Measurements from ENCODE around the gene PHF24. TPM values are rescaled to one million over a fixed set of nuclear protein-coding genes. Genes with fewer than 3 reads are reported as not detected.

PHF24 gene
- total and polyA plus RNA-seq, 2 of the 13 experiments (the other 11 are each of a cell fraction or from before 2014, with no cell fraction given): 0.05 TPM; not detected in 1

GRCh38 chr9:34988218-34989002 is 30.3 kb downstream of the PHF24 start:
- CTCF ChIA-PET (ENCODE audit: low intra/inter-chr PET ratio, low total read pairs): no interaction called here
- FAIRE-seq (no peak), ATAC-seq (no peak)

More at GRCh38 chr9:34988218-34989002, 30.3 kb downstream of the PHF24 start:
- DNase-seq (ENCODE audit: low spot score): no peak
- Histone ChIP-seq H3K79me2 (ENCODE audit: insufficient read depth, low read length) (no peaks in the 10 kb centered on the region), H2AFZ (ENCODE audit: low read length) (no peak overlapping the region), H3K27me3 (ENCODE audit: control insufficient read depth in 1 of 2, insufficient read depth in 2 of 2, low read length in 2 of 2) (no peaks in the 10 kb centered on the region; a peak in 2 of 5 replicates), H3K36me3 (replicated peaks in 1 of 2; ENCODE audit: control insufficient read depth in 1 of 2, insufficient read depth in 2 of 2, low read length in 2 of 2) (no peaks in the 10 kb centered on the region), H4K20me1 (ENCODE audit: insufficient read depth, low read length) (no peaks in the 10 kb centered on the region), H3K4me1 (ENCODE audit: insufficient read depth, low read length) (peaks cover 10% of the 10 kb centered on the region; the same call in 1 of the 2 replicates), H3K9me3 (ENCODE audit: low read length) (no peaks in the 10 kb centered on the region), H3K4me3 (replicated peaks in 1 of 3; ENCODE audit: insufficient read depth in 1 of 3, low read depth in 2 of 3, low read length in 3 of 3) (peak overlapping the region; percentile 34 to 78 (median 45); a peak in 5 of 6 replicates), H3K27ac (ENCODE audit: extremely low read length, insufficient read depth, low read length) (no peak overlapping the region), H3K4me2 (ENCODE audit: low read depth, low read length) (peak overlapping the region; percentile 81), H3K9ac (ENCODE audit: insufficient read depth, low read depth, low read length) (peak overlapping the region; percentile 30; the same call in 1 of the 2 replicates)
- no TSS peak for BruUV-seq (replicated peaks)
- in situ Hi-C loops (cut with HindIII; ENCODE audit: extremely low pct_ligation_motif_present, low pct_unique_long_range_greater_than_20kb): loop anchor here (5.0 kb wide), 1 partner anchor 96 kb away; no protein-coding TSS in a partner anchor
- TF ChIP-seq CREM (IDR thresholded peaks at IDR 0.05) (no peak), CREM (CRISPR knock-in tag; IDR thresholded peaks at IDR 0.05) (no peak), PCBP2 (optimal IDR thresholded peaks at IDR 0.05; ENCODE audit: low read depth, low read length, poor library complexity, severe bottlenecking) (peak; percentile 22)
- TF ChIP-seq, protein P1, sequence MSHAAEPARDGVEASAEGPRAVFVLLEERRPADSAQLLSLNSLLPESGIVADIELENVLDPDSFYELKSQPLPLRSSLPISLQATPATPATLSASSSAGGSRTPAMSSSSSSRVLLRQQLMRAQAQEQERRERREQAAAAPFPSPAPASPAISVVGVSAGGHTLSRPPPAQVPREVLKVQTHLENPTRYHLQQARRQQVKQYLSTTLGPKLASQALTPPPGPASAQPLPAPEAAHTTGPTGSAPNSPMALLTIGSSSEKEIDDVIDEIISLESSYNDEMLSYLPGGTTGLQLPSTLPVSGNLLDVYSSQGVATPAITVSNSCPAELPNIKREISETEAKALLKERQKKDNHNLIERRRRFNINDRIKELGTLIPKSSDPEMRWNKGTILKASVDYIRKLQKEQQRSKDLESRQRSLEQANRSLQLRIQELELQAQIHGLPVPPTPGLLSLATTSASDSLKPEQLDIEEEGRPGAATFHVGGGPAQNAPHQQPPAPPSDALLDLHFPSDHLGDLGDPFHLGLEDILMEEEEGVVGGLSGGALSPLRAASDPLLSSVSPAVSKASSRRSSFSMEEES (CRISPR knock-in tag; IDR thresholded peaks at IDR 0.05): no peak
- TF ChIP-seq, protein P2, sequence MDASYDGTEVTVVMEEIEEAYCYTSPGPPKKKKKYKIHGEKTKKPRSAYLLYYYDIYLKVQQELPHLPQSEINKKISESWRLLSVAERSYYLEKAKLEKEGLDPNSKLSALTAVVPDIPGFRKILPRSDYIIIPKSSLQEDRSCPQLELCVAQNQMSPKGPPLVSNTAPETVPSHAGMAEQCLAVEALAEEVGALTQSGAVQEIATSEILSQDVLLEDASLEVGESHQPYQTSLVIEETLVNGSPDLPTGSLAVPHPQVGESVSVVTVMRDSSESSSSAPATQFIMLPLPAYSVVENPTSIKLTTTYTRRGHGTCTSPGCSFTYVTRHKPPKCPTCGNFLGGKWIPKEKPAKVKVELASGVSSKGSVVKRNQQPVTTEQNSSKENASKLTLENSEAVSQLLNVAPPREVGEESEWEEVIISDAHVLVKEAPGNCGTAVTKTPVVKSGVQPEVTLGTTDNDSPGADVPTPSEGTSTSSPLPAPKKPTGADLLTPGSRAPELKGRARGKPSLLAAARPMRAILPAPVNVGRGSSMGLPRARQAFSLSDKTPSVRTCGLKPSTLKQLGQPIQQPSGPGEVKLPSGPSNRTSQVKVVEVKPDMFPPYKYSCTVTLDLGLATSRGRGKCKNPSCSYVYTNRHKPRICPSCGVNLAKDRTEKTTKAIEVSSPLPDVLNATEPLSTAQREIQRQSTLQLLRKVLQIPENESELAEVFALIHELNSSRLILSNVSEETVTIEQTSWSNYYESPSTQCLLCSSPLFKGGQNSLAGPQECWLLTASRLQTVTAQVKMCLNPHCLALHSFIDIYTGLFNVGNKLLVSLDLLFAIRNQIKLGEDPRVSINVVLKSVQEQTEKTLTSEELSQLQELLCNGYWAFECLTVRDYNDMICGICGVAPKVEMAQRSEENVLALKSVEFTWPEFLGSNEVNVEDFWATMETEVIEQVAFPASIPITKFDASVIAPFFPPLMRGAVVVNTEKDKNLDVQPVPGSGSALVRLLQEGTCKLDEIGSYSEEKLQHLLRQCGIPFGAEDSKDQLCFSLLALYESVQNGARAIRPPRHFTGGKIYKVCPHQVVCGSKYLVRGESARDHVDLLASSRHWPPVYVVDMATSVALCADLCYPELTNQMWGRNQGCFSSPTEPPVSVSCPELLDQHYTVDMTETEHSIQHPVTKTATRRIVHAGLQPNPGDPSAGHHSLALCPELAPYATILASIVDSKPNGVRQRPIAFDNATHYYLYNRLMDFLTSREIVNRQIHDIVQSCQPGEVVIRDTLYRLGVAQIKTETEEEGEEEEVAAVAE (CRISPR knock-in tag; IDR thresholded peaks at IDR 0.05; ENCODE audit: borderline replicate concordance): no peak
- WGBS (ENCODE audit: low lambda C conversion rate): 60% methylated on average over 25 of the region's 25 CpGs
- intact Hi-C loops (cut with micrococcal nuclease; ENCODE audit: unreplicated experiment): no loop called here
- POLR2A ChIA-PET: no interaction called here
